ENCODE results near the gene RNF212.
A peak's percentile ranks its signal among the peaks of the same experiment; 100 is the strongest.
"Not testable (repeated sequence)": the region's sequence is repeated elsewhere in the genome, so short reads cannot be mapped to it uniquely, and the experiment has no call there.

The RNF212 gene

GRCh38 chr4:1050486-1051213, 62.7 kb downstream of the RNF212 start:
- TF ChIP-seq CTCF (IDR thresholded peaks at IDR 0.05; ENCODE audit: low read depth, low read length, missing control alignments) = peak; percentile 17

GRCh38 chr4:1049591-1049905, 63.8 kb downstream of the RNF212 start:
- TF ChIP-seq CTCF (IDR thresholded peaks at IDR 0.05; ENCODE audit: low read depth, low read length, missing control alignments) = no peak
- DNase-seq (ENCODE audit: extremely low read depth, low read depth) = no peak
- no peak overlapping the region for H3K4me3 ChIP-seq (replicated peaks; ENCODE audit: low read depth, low read length)

More at GRCh38 chr4:1050486-1051213, 62.7 kb downstream of the RNF212 start:
- no peak overlapping the region for H3K4me3 ChIP-seq (replicated peaks; ENCODE audit: low read depth, low read length)
- DNase-seq (ENCODE audit: extremely low read depth, low read depth) = no peak

GRCh38 chr4:1048773-1049590, 64.4 kb downstream of the RNF212 start:
- no peak overlapping the region for H3K4me3 ChIP-seq (replicated peaks; ENCODE audit: low read depth, low read length)
- DNase-seq (ENCODE audit: extremely low read depth, low read depth) = no peak
- TF ChIP-seq CTCF (IDR thresholded peaks at IDR 0.05; ENCODE audit: low read depth, low read length, missing control alignments) = no peak

GRCh38 chr4:1047976-1048772, 65.2 kb downstream of the RNF212 start:
- DNase-seq (ENCODE audit: extremely low read depth, low read depth) = no peak
- TF ChIP-seq CTCF (IDR thresholded peaks at IDR 0.05; ENCODE audit: low read depth, low read length, missing control alignments) = no peak
- no peak overlapping the region for H3K4me3 ChIP-seq (replicated peaks; ENCODE audit: low read depth, low read length)

GRCh38 chr4:1047106-1047975, 66.0 kb downstream of the RNF212 start:
- TF ChIP-seq CTCF (IDR thresholded peaks at IDR 0.05; ENCODE audit: low read depth, low read length, missing control alignments) = no peak
- peak overlapping the region; percentile 24 for H3K4me3 ChIP-seq (replicated peaks; ENCODE audit: low read depth, low read length)
- no peak for DNase-seq (ENCODE audit: extremely low read depth, low read depth)

GRCh38 chr4:1046581-1047011, 66.8 kb downstream of the RNF212 start:
- DNase-seq (ENCODE audit: extremely low read depth, low read depth) = not testable (repeated sequence)
- peak overlapping the region; percentile 24 for H3K4me3 ChIP-seq (replicated peaks; ENCODE audit: low read depth, low read length)

All from HFF-Myc (cell line).